SK-N-SH (cell line): Measurements from ENCODE around the gene NRP2.

Experiments used
- TAF1 ChIP-seq: IDR thresholded peaks from 2 replicates; pipeline ENCODE4 v1.6.1; 2012; ENCODE audit warnings: low read depth, mild to moderate bottlenecking, low read length, moderate library complexity, borderline replicate concordance
- TCF12 ChIP-seq: IDR thresholded peaks from 2 replicates; pipeline ENCODE4 v1.4.0; 2012
- YY1 ChIP-seq: IDR thresholded peaks from 2 replicates; pipeline ENCODE4 v1.4.0; 2012; ENCODE audit warnings: low read depth, mild to moderate bottlenecking
- TF ChIP-seq, protein P1 (sequence below): fragments of 200-600 bp; sonication (generic); IDR thresholded peaks from 2 replicates; pipeline ENCODE4 v1.6.1; 2017; ENCODE audit warnings: antibody characterized with exemption, mild to moderate bottlenecking, moderate library complexity
- TF ChIP-seq, protein P2 (sequence below): fragments of 150-350 bp; IDR thresholded peaks from 2 replicates; pipeline ENCODE4 v1.6.1; 2017; ENCODE audit warnings: antibody characterized with exemption, low read length, low read depth, borderline replicate concordance
- TF ChIP-seq, protein P3 (sequence below): IDR thresholded peaks from 2 replicates; pipeline ENCODE4 v1.4.0; 2012; ENCODE audit warnings: low read depth
- TF ChIP-seq, protein P4 (sequence below): IDR thresholded peaks from 2 replicates; pipeline ENCODE4 v1.6.1; 2012; ENCODE audit warnings: mild to moderate bottlenecking, low read depth, low read length, moderate library complexity

DNA sequence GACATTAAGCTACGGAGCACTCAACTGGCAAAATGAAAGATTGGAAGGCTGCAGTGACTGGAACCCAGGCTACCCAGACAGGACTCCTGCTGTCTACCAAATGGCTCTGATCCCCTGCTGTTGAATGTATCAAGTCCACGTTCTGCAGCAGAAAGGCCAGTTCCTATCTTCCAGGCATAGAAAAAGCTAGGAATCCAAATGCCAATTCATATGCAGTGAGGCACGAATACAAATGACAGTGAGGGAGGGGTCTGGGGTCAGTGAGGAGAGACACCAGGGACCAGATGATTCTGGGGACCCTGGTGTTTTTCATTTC lies 5.3 kb downstream of the NRP2 start:
- TF ChIP-seq, protein P1, sequence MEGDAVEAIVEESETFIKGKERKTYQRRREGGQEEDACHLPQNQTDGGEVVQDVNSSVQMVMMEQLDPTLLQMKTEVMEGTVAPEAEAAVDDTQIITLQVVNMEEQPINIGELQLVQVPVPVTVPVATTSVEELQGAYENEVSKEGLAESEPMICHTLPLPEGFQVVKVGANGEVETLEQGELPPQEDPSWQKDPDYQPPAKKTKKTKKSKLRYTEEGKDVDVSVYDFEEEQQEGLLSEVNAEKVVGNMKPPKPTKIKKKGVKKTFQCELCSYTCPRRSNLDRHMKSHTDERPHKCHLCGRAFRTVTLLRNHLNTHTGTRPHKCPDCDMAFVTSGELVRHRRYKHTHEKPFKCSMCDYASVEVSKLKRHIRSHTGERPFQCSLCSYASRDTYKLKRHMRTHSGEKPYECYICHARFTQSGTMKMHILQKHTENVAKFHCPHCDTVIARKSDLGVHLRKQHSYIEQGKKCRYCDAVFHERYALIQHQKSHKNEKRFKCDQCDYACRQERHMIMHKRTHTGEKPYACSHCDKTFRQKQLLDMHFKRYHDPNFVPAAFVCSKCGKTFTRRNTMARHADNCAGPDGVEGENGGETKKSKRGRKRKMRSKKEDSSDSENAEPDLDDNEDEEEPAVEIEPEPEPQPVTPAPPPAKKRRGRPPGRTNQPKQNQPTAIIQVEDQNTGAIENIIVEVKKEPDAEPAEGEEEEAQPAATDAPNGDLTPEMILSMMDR: no peak
- TF ChIP-seq, protein P2, sequence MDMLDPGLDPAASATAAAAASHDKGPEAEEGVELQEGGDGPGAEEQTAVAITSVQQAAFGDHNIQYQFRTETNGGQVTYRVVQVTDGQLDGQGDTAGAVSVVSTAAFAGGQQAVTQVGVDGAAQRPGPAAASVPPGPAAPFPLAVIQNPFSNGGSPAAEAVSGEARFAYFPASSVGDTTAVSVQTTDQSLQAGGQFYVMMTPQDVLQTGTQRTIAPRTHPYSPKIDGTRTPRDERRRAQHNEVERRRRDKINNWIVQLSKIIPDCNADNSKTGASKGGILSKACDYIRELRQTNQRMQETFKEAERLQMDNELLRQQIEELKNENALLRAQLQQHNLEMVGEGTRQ: no peak
- TF ChIP-seq TAF1: no peak
- TF ChIP-seq, protein P3, sequence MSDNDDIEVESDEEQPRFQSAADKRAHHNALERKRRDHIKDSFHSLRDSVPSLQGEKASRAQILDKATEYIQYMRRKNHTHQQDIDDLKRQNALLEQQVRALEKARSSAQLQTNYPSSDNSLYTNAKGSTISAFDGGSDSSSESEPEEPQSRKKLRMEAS: no peak
- no peak for TF ChIP-seq TCF12
- TF ChIP-seq, protein P4, sequence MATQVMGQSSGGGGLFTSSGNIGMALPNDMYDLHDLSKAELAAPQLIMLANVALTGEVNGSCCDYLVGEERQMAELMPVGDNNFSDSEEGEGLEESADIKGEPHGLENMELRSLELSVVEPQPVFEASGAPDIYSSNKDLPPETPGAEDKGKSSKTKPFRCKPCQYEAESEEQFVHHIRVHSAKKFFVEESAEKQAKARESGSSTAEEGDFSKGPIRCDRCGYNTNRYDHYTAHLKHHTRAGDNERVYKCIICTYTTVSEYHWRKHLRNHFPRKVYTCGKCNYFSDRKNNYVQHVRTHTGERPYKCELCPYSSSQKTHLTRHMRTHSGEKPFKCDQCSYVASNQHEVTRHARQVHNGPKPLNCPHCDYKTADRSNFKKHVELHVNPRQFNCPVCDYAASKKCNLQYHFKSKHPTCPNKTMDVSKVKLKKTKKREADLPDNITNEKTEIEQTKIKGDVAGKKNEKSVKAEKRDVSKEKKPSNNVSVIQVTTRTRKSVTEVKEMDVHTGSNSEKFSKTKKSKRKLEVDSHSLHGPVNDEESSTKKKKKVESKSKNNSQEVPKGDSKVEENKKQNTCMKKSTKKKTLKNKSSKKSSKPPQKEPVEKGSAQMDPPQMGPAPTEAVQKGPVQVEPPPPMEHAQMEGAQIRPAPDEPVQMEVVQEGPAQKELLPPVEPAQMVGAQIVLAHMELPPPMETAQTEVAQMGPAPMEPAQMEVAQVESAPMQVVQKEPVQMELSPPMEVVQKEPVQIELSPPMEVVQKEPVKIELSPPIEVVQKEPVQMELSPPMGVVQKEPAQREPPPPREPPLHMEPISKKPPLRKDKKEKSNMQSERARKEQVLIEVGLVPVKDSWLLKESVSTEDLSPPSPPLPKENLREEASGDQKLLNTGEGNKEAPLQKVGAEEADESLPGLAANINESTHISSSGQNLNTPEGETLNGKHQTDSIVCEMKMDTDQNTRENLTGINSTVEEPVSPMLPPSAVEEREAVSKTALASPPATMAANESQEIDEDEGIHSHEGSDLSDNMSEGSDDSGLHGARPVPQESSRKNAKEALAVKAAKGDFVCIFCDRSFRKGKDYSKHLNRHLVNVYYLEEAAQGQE: no peak
- TF ChIP-seq YY1: no peak
